H1 (cell line): ENCODE results near the gene FAM177A1.

ENCODE experiments used
- EP300 ChIP-seq, 2 experiments: IDR thresholded peaks; 1 replicate in 1 of 2; 2 replicates in 1 of 2; pipeline ENCODE4 v1.6.1; 2011 to 2012; ENCODE audit warnings: low read depth in 2 of 2, low read length in 2 of 2, mild to moderate bottlenecking in 2 of 2, borderline replicate concordance in 1 of 2, inconsistent platforms in 1 of 2, moderate library complexity in 1 of 2
- EZH2 ChIP-seq: fragments of 200-600 bp; sonication (generic); IDR thresholded peaks from 2 replicates; pipeline ENCODE4 v1.7.1; 2012; ENCODE audit warnings: low read depth, mild to moderate bottlenecking, moderate library complexity, low read length, inconsistent platforms; ENCODE audit not compliant: severe bottlenecking
- JUN ChIP-seq: IDR thresholded peaks from 2 replicates; pipeline ENCODE4 v1.6.1; 2011; ENCODE audit warnings: low read depth, mild to moderate bottlenecking, improper control_type of control experiment, low read length
- TBP ChIP-seq: IDR thresholded peaks from 2 replicates; pipeline ENCODE4 v1.6.1; 2011; ENCODE audit warnings: low read depth, low read length, improper control_type of control experiment
- TF ChIP-seq, protein P1 (sequence below), 3 experiments: IDR thresholded peaks; 1 replicate in 2 of 3; 2 replicates in 1 of 3; pipeline versions ENCODE4 v1.5.1 to v1.6.1; 2011; ENCODE audit warnings: low read length in 3 of 3, mild to moderate bottlenecking in 3 of 3, inconsistent platforms in 2 of 3, low read depth in 1 of 3, moderate library complexity in 1 of 3; ENCODE audit not compliant: insufficient read depth in 1 of 3; ENCODE audit errors: control extremely low read depth in 1 of 3

DNA sequence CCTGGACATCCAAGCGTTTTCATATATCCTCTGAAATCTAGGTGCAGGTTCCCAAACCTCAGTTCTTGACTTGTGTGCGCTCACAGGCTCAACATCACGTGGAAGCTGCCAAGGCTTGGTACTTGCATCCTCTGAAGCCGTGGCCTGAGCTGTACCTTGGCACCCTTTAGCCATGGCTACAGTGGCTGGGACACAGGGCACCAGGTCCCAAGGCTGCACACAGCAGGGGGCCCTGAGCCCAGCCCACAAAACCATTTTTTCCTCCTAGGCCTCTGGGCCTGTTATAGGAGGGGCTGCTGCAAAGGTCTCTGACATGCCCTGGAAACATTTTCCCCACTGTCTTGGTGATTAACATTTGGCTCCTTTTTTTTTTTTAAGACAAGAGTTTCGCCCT is 11.6 kb upstream of the FAM177A1 start:
- TF ChIP-seq JUN (no peak), TBP (no peak), EZH2 (no peak), EP300 (IDR thresholded peaks at IDR 0.05; ENCODE audit: borderline replicate concordance in 1 of 2, low read depth in 2 of 2, low read length in 2 of 2) (no peak)
- TF ChIP-seq, protein P1, sequence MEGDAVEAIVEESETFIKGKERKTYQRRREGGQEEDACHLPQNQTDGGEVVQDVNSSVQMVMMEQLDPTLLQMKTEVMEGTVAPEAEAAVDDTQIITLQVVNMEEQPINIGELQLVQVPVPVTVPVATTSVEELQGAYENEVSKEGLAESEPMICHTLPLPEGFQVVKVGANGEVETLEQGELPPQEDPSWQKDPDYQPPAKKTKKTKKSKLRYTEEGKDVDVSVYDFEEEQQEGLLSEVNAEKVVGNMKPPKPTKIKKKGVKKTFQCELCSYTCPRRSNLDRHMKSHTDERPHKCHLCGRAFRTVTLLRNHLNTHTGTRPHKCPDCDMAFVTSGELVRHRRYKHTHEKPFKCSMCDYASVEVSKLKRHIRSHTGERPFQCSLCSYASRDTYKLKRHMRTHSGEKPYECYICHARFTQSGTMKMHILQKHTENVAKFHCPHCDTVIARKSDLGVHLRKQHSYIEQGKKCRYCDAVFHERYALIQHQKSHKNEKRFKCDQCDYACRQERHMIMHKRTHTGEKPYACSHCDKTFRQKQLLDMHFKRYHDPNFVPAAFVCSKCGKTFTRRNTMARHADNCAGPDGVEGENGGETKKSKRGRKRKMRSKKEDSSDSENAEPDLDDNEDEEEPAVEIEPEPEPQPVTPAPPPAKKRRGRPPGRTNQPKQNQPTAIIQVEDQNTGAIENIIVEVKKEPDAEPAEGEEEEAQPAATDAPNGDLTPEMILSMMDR (IDR thresholded peaks at IDR 0.05; ENCODE audit: control extremely low read depth in 1 of 3, insufficient read depth in 1 of 3, low read depth in 1 of 3, low read length in 3 of 3), result no peak
